CD4-positive, alpha-beta T cell treated with Interleukin-2 at 100 ng/mL for 4 hours (primary cell): ENCODE measurements around the gene C7orf57.
"Not testable (repeated sequence)": the region's sequence is repeated elsewhere in the genome, so short reads cannot be mapped to it uniquely, and the experiment has no call there.

Experiments
- DNase-seq: peaks from one replicate; pipeline ENCODE4 v3.0.0-alpha.2; 2020; ENCODE audit warnings: low spot score

Gene C7orf57

DNA sequence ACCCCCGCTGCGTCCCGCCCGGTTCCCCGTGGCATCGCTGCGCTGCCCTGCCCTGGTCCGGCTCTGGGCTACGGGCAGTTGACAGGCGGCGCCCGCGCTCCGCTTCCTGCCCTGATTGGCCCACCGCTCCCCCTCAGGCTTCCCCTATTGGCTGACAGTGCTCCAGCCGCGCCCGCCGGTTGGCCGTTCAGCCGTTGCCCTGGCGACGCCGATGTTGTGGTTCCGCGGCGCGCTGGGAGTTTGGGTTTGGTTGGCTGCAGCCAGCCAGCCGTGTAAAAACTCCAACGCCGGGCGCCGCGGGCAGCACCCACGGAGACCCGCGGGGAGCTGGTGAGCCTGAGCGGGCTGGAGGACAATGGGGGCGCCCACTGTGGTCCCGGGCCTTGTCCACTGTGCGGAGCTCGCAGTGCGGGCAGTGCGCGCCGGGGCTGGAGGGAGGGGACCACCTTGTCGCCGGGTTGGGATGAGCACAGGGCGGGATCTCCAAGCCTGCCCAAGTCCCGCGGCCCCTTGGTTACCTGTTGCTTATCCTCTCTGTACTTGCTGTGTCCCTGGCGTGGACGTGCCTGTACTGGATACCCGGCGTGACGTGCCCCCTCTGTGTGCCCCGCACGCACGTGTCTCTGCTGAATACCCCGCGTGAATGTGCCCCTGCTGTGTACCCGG is at the start of gene C7orf57:
Gene C7orf57 (plus strand): TSS at position 243 of the 666 bp plus-strand sequence. CDS start 766 bp downstream, outside the sequence.
- DNase-seq, result peak; percentile 91

DNA sequence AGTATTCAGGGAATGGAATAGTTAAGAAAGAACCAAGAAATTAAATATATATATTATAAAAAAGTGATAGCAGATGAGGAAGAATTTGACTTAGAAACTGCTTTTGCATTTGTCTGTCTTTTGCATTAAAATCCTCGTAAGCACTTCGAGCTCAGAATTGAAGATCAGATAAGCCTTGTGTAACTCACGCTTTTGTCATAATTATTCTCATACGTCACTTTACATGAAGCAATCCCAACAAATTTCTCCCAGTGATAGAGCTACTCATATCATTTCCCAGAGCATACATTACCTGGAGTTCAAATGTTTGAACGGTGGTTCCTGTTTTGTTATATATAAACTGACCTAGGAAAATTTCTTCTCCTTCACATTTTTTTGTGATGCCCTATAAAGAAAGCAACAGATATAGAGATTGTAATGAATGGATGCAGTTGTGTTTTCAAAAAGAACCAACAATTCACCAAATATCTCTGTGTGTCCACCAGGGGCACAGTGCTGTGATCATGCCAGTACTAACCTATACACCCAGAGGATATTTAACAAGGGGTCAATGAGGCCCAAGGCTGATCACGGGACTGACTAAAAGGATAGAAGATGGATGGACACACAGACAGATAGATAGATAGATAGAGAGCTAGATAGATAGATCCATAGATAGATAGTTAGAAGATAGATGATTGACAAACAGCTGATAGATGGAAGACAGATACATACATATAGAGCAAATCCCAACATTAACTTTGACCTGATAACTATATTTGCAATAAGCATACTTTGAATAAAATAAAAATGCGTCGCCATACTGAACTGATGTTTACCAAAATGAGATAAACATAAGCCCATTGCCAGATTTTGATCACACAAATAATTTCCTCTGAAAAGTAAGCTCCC is 46.6 kb upstream of the C7orf57 start:
- DNase-seq, result no peak

DNA sequence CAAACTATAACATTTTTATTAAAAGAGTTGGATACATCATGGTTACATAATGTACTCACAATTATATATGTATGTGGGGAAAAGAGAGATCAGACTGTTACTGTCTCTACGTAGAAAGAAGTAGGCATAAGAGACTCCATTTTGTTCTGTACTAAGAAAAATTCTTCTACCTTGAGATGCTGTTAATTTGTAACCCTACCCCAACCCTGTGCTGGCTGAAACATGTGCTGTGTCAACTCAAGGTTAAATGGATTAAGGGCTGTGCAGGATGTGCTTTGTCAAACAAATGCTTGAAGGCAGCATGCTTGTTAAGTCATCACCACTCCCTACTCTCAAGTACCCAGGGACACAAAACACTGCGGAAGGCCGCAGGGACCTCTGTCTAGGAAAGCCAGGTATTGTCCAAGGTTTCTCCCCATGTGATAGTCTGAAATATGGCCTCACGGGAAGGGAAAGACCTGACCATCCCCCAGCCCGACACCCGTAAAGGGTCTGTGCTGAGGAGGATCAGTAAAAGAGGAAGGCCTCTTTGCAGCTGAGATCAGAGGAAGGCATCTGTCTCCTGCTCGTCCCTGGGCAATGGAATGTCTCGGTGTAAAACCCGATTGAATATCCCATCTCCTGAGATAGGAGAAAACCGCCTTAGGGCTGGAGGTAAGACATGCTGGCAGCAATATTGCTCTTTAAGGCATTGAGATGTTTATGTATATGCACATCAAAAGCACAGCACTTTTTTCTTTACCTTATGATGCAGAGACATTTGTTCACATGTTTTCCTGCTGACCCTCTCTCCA is 45.5 kb upstream of the C7orf57 start:
- not testable (repeated sequence) for DNase-seq

DNA sequence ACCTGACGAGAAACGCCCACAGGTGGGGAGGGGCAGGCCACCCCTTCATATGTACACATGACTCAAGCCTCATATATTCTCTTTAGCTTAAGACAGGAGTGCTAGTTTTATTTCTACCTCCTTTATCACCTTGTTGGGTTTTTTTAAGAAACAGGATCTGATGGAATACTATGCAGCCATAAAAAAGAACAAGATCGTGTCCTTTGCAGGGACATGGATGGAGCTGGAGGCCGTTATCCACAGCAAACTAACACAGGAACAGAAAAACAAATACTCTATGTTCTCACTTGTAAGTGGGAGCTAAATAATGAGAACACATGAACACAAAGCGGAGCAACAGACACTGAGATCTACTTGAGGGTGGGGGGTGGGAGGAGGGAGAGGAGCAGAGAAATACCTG is 44.8 kb upstream of the C7orf57 start:
- DNase-seq, result no peak

DNA sequence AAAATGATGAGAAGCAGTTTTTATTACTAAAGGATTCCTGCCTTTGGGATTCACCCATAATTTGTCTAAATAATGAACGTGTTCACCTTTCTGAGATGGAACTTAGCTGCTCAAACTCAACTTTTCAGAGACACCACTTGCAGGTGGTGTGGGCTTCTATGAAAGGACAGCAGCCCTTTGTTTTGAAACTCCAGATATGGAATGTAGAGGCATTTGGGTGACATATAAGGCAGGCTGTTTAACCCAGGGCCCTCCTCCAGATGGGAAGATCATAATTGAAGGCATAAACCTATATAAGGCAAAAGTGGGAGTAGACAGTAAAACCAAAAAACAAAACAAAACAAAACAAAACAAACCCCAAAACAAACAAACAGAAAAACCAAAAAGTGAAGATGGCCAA is 44.1 kb upstream of the C7orf57 start:
- no peak for DNase-seq

DNA sequence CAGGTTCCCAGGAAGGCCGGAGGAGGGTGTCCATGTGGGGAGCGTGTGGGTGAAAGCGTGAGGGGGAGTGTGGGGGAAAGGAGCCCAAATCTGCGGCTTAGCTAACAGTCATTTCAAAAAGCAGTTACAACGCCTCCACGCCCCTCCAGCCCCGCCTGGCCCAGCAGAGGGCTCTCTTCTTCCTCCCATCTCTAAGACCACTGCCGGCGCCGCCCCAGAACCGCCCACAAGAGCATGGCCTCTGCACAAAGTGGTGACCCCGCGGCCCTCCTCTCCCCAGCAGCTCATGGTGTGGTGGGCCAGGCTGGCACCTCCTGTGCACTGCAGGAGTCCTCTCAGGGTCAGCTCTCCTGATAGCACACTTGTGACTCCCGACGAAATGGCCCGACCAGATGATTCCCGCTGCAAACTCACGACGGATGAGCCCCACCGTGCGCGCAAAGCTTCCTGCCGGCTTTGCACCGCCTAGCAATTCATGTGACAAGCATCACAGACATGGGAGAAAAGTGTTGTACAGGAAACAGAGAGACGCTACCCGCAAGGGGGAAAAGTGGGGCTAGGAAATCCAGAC is 43.5 kb upstream of the C7orf57 start:
- peak; percentile 90 for DNase-seq

DNA sequence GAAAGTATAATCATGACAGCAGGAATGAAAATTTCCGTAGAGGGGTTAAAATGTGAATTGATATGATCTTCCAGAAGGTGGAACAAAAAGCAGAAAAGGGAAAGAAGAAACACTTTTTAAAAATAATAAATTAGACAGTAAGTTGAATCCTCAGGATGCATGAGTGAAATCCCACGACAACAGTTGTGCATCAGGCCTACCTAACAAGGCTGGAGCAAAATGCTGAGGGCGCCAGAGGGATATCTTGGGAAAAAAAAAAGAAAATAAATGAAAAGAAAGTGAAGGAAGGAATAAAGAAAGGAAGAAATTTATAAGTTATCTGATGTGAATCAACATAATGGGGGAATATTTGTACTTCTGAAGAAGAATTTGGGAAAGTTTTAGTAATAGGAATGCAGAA is 42.9 kb upstream of the C7orf57 start:
- DNase-seq, result no peak

DNA sequence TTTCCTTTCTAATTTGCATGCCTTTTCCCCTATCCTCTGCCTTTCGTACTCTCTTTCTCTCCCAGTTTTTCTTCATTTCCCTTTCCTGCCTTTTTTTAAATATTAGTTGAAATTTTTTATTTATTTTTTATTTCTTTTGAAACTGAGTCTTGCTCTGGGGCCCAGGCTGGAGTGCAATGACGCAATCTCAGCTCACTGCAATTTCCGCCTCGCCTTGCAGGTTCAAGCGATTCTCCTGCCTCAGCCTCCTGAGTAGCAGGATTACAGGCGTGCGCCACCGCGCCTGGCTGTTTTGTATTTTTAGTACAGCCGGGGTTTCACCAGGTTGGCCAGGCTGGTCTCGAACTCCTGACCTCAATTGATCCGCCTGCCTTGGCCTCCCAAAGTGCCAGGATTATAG is 35.9 kb upstream of the C7orf57 start:
- no peak for DNase-seq

DNA sequence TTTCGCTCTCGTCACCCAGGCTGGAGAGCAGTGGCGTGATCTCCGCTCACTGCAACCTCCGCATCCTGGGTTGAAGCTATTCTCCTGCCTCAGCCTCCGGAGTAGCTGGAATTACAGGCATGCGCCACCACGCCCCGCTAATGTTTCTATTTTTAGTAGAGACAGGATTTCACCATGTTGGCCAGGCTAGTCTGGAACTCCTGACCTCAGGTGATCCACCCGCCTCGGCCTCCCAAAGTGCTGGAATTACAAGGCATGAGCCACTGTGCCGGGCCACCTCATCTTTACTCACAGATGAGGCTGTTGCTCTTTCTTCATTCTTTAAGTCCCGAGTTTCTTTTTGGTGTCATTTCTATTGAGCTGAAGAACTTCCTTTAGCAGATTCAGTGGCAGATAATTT is 35.2 kb upstream of the C7orf57 start:
- DNase-seq, result not testable (repeated sequence)

DNA sequence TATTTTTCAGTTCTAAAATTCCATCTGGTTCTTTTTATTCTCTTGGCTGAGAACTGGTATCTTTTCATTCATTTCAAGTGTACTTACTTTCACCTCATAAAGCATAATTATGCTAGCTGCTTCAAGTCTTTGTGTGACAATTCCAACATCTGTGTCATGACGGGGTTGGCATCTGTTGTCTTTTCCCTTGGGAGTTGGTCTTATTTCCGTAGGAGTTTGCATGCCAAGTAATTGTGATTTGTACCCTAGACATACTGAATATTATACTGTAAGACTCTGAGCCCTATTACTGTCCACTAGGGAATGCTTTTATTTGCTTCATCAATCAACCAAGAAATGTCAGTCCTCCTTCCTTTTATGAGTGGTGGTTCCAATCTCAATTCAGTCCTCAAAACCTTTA is 31.3 kb upstream of the C7orf57 start:
- DNase-seq, result no peak

DNA sequence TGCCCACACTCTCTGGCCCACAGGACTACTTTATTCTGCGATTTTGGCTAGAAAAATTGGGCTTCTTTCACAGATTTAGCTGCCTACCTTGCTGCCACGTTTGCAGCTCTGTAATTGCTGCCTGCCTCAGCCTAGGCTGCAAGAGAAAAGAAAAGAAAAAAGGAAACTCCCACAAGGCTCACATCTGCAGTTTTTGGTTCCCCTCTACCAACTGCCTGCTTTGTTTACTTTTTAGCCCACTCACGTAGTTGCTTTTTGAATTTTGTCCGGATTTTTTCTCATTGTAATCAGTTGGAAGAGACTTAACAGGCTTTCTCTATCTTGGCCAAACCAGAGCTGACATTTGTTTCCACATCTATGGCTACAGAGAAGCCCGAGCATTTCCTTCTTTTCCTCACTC is 30.7 kb upstream of the C7orf57 start:
- no peak for DNase-seq

DNA sequence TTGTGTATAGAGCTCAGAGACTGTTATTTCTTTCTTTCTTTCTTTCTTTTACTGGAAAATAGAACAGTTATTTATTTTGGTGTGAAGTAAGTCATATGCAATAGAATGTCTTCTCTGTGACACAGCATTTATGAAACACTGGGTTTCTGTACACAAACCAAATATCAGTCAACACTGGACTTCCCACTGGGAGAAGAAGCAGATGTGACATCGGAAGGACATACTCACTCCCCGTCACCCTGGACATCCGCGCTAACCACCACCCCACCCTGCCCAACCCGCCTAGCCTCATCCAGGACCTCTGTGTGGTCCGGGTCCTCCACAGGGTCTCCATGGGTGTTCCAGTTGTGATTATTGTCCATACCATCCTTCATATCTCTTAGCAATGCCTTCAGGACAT is 28.5 kb upstream of the C7orf57 start:
- no peak for DNase-seq

DNA sequence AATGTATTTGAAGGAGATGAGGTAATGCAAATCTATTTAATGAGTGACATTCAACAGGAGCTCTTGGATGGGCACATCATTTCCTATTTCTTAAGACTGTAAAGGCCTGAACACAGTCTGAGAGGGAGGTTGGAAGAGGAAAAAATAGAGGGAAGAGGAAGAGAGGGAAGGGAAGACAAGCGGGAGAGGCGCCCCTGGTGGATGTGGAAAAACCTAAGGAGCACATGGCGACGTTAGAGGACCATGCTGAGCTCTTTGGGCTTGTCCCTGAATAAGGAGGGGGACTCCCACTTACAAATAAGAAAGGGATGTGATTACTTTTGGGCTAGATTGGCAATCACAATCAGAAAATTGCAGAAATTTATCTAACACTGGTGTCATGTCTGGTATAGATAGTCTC is 26.1 kb upstream of the C7orf57 start:
- DNase-seq, result no peak

DNA sequence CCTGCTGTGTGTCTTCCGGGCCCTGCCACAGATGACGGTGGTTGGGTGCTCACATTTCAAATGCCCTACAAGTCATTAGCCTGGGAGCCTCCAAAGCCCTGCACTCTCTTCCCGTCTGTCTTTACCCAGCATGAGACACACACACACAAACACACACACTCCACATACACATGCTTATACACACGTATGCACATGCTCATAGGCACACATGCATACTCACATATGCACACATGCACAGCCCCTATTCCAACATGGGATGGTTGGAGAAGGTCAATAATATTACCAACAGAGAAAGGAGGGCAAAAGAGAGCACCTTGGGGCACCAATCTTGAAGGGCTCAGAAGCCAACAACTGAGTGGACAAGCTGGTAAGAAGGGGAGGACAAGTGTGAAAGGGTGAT is 25.4 kb upstream of the C7orf57 start:
- no peak for DNase-seq

DNA sequence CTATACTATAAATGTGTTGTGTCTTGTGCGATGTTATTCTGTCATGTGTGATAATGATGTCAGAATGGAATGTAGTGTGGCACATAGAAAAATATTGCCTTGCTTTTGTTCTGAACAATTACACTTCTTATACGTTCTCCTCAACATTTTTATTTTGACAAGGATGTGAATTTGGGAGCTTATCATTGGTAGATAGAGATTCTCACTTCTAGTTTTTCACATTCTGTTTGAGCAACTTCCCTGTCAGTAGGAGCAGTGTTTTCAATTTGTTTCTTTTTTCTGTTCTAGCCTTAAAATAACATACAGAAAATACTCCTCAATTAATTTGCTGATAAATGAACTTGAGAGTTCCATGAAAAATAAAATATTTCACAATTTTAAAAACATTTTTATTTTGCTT is 24.0 kb upstream of the C7orf57 start:
- DNase-seq, result no peak

DNA sequence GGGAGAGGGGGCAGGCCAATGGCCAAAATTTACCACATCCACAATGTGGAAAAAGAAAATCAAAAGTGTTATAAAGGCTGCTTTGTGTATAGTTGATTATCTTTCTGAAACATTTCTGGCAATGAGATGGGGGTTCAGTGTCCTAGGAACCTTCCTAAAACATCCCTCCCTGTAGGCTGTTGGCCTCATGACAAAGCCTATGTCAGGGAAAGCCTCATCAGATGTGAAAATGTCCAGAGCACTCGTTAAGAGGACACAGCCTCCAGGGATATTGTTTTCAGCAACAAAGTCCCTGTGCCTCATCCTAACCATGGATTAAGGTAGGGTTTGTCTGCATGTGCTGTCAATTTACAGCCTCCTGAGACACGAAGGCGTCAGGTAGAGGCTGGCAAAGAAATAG is 23.4 kb upstream of the C7orf57 start:
- DNase-seq, result no peak

DNA sequence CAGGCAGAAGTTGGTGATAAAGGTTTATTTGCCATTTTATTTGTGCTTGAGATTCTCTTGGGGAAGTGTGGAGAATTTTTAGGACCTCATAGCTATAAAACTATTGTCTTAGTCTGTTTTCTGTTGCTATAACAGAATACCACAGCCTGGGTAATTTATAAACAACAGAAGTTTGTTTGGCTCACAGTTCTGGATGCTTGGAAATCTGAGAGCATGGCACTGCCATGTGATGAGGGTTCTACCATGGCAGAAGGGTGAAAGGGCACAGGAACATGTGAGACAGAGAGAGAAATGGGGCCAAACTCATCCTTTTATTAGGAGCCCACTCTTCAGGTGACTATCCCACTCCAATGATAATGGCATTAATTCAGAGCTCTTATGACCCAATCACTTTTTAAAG is 18.7 kb upstream of the C7orf57 start:
- DNase-seq, result no peak

DNA sequence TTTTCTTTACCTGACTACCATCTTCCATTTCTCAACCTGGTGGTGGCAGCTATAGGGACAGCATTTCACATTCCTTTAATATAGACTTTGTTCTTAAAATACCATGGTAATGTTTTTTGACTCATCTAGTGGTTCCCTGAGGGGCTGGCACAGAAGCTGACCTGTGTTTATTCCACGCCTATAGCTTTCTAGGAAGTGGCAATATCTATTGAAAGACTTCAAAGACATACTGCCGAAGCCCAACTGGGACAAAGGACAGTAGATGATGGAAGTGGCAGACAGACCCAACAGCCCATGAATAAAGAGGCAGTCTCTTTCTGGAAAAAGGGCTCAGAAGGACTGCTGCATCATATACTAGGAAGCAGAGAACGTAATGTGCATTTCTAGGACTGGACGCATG is 17.7 kb upstream of the C7orf57 start:
- no peak for DNase-seq

DNA sequence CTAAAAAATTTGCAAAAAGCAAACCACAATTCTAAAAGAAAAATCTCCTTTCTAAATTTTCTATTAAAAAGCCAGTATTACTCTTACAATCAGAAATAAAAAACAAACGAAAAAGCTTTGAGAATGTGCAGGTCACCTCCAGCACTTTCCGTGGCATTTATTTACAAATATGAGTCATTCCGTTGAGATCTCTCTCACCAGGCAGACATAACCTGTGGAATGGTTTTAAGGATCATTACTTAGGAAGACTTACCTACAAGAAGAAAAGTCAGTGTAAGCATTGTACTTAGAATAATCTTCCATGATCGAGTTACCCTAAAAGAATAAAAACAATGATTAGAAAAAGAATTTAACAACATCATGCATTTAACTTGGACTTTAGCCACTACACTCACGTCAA is 9.7 kb upstream of the C7orf57 start:
- no peak for DNase-seq

DNA sequence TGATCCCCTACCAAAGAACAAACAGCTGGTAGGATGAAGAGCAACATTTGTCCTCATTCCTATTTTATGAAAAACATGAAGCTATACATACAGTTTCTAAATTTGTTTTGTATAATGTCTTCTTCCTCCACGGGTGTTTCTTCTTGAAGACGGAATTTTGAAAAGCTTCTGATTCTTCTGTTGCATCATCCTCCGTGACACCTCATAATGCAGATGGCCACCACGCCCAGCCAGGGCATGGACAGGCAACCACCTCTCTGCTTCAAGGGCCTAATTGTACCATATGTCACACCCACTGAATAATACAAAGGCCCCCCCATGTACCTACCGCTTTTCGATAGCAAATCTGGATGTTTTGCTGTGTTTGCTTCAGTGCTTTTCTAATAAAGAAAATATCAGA is 6.4 kb upstream of the C7orf57 start, which contains the start of gene SUN3:
Gene SUN3 (minus strand): TSS at position 170 of the 400 bp plus-strand sequence. CDS start 169 bp downstream, at position 1.
- no peak for DNase-seq

DNA sequence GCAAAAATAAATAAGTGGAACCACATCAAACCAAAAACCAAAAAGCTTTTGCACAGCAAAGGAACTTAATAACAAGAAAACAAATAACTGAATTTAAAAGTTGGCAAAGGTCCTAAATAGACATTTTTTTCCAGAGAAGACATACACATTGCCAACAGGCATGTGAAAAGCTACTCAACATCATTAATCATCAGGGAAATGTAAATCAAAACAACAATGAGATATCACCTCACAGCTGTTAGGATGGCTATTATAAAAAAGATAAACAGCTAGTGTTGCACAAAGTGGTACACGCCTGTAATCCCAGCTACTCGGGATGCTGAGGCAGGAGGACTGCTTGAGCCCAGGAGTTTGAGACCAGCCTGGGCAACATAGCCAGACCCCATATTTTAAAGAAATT is 4.2 kb upstream of the C7orf57 start:
- no peak for DNase-seq

DNA sequence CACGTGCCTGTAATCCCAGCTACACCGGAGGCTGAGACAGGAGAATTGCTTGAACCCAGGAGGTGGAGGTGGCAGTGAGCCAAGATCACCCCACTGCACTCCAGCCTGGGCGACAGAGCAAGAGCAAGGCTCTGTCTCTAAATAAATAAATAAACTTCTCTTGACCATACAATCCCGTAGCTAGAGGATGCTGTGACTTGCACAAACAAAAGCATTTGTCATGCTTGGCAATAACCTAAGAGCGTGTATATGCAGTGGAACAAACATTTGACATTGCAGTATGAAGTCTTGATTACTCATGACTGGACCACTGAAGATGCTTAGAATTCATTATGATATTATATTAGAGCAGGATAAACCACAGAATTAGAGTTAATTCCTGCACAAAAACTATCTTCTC is 1.4 kb upstream of the C7orf57 start:
- DNase-seq, result no peak
